GM23338 (cell line): ENCODE measurements around the gene ZNF391. TPM values are rescaled to one million over a fixed set of nuclear protein-coding genes. Genes with fewer than 3 reads are reported as not detected.

Experiments
- ATAC-seq: fragments of 200-7000 bp; cut with Tn5 transposase; 3 replicates; pipeline ENCODE4 v1.9.1; 2020
- DNase-seq: peaks from one replicate; pipeline ENCODE4 v3.0.0-alpha.2; 2015; ENCODE audit warnings: low spot score
- H2AFZ ChIP-seq: fragments of 200-600 bp; sonication (generic); 2 replicates; pipeline ENCODE4 v1.8.0; 2016; ENCODE audit warnings: antibody characterized with exemption, mild to moderate bottlenecking, moderate library complexity
- H3F3A ChIP-seq: fragments of 200-600 bp; sonication (generic); replicated peaks from 2 replicates; pipeline ENCODE4 v1.8.0; 2017; ENCODE audit warnings: antibody characterized with exemption, mixed run types, low read depth
- H3K27ac ChIP-seq: fragments of 200-600 bp; sonication (generic); 2 replicates; pipeline ENCODE4 v1.6.1; 2016; ENCODE audit warnings: low read depth
- H3K27me3 ChIP-seq: fragments of 200-600 bp; sonication (generic); 2 replicates; pipeline ENCODE4 v1.8.0; 2016; ENCODE audit warnings: mild to moderate bottlenecking, mixed run types, moderate library complexity; ENCODE audit not compliant: insufficient read depth
- H3K36me3 ChIP-seq: fragments of 200-600 bp; sonication (generic); 2 replicates; pipeline ENCODE4 v1.8.0; 2016; ENCODE audit warnings: mild to moderate bottlenecking; ENCODE audit not compliant: insufficient read depth
- H3K4me1 ChIP-seq: fragments of 200-600 bp; sonication (generic); 2 replicates; pipeline ENCODE4 v1.8.0; 2016; ENCODE audit warnings: mild to moderate bottlenecking, moderate library complexity; ENCODE audit not compliant: insufficient read depth
- H3K4me2 ChIP-seq: fragments of 200-600 bp; sonication (generic); 2 replicates; pipeline ENCODE4 v1.7.1; 2017; ENCODE audit warnings: mixed run types
- H3K4me3 ChIP-seq: fragments of 200-600 bp; sonication (generic); 2 replicates; pipeline ENCODE4 v1.6.1; 2016; ENCODE audit warnings: mixed run types
- H3K79me2 ChIP-seq: fragments of 200-600 bp; sonication (generic); replicated peaks from 2 replicates; pipeline ENCODE4 v1.8.0; 2017; ENCODE audit warnings: mild to moderate bottlenecking; ENCODE audit not compliant: insufficient read depth
- H3K9me2 ChIP-seq: fragments of 200-600 bp; sonication (generic); 2 replicates; pipeline ENCODE4 v1.8.0; 2017; ENCODE audit not compliant: insufficient read depth
- H4K20me1 ChIP-seq: fragments of 200-600 bp; sonication (generic); replicated peaks from 2 replicates; pipeline ENCODE4 v1.8.0; 2017; ENCODE audit warnings: mild to moderate bottlenecking; ENCODE audit not compliant: insufficient read depth
- H3K27ac Mint-ChIP-seq: 2 replicates; pipeline ENCODE4 v1.8.0; 2020; ENCODE audit warnings: inconsistent platforms, mild to moderate bottlenecking, moderate library complexity, mixed read lengths
- H3K27me3 Mint-ChIP-seq: 3 replicates; pipeline ENCODE4 v1.8.0; 2022; ENCODE audit warnings: low read depth, mild to moderate bottlenecking, moderate library complexity, mixed read lengths, inconsistent platforms; ENCODE audit not compliant: insufficient read depth, poor library complexity
- H3K36me3 Mint-ChIP-seq: 3 replicates; pipeline ENCODE4 v1.8.0; 2021; ENCODE audit warnings: low read depth, mild to moderate bottlenecking, inconsistent platforms, moderate library complexity, mixed read lengths
- H3K4me1 Mint-ChIP-seq: 3 replicates; pipeline ENCODE4 v1.8.0; 2020; ENCODE audit warnings: mild to moderate bottlenecking, inconsistent platforms, mixed read lengths
- H3K4me3 Mint-ChIP-seq: 3 replicates; pipeline ENCODE4 v1.8.0; 2021; ENCODE audit warnings: moderate library complexity, mild to moderate bottlenecking, inconsistent platforms, mixed read lengths
- H3K9me3 Mint-ChIP-seq: 3 replicates; pipeline ENCODE4 v1.8.0; 2020; ENCODE audit warnings: moderate library complexity, mild to moderate bottlenecking, inconsistent platforms, mixed read lengths
- CREB1 ChIP-seq: fragments of 250-450 bp; sonication (Bioruptor Pico); IDR thresholded peaks from 2 replicates; pipeline ENCODE4 v1.5.0; 2020; ENCODE audit warnings: low read depth, mild to moderate bottlenecking, moderate library complexity
- EZH2phosphoT487 ChIP-seq: fragments of 200-600 bp; sonication (generic); IDR thresholded peaks from one replicate; pipeline ENCODE4 v1.8.1; 2018; ENCODE audit warnings: antibody characterized with exemption; ENCODE audit not compliant: unreplicated experiment
- NANOG ChIP-seq: IDR thresholded peaks from 2 replicates; pipeline ENCODE4 v1.6.1; 2016; ENCODE audit warnings: antibody characterized with exemption, borderline replicate concordance
- STAT1 ChIP-seq: IDR thresholded peaks from one replicate; pipeline ENCODE4 v1.6.1; 2016; ENCODE audit warnings: antibody characterized with exemption; ENCODE audit not compliant: unreplicated experiment
- ZNF331 ChIP-seq: fragments of 250-450 bp; sonication (Bioruptor Pico); IDR thresholded peaks from 2 replicates; pipeline ENCODE4 v1.5.0; 2020; ENCODE audit warnings: low read depth, mild to moderate bottlenecking, moderate library complexity
- polyA plus RNA-seq: library from polyadenylated mRNA; unstranded; fragments of >200 nt; fragmentation: Nextera tagmentation; extraction: Ambion mirVana; gene quantifications from 2 replicates; pipeline ENCODE4 v1.2.1, GENCODE V29; 2016
- total RNA-seq: library from RNA; depleted of rRNA; stranded (reverse); fragments of >200 nt; shearing (Covaris generic); gene quantifications from 2 replicates; pipeline ENCODE4 v1.2.3, GENCODE V29; 2014
- TF ChIP-seq, protein P1 (sequence below): IDR thresholded peaks from one replicate; pipeline ENCODE4 v1.6.1; 2018; ENCODE audit warnings: antibody characterized with exemption; ENCODE audit not compliant: unreplicated experiment
- TF ChIP-seq, protein P2 (sequence below): IDR thresholded peaks from 2 replicates; pipeline ENCODE4 v1.6.1; 2016; ENCODE audit warnings: antibody characterized with exemption
- TF ChIP-seq, protein P3 (sequence below): fragments of 250-450 bp; sonication (Bioruptor Pico); IDR thresholded peaks from 2 replicates; pipeline ENCODE4 v1.5.0; 2020; ENCODE audit warnings: mild to moderate bottlenecking, moderate library complexity

Gene ZNF391
- total and polyA plus RNA-seq, 2 experiments from 2014 or later, result 11.4 to 22.5 TPM

DNA sequence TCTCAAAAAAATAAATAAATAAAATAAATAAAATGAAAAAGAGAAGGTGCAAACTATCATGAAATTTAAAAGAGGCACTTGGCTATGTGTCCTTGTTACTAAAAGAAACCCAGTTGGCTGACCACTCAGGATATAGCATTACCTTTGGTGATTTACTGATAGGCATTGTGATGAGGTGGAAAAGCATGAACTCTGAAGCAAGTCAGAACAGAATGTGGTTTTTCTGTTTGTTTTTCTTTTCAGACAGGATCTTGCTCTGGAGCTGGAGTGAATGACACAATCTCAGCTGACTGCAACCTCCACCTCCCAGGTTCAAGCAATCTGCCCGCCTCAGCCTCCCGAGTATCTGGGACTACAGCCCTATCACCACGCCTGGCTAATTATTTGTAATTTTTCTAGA, 52.4 kb downstream of the ZNF391 start:
- ATAC-seq, result no peak
- peaks cover 4% of the 10 kb centered on the region; the same call in 2 of the 3 replicates for H3K36me3 Mint-ChIP-seq
- no peak for DNase-seq

More for the DNA sequence above, 52.4 kb downstream of the ZNF391 start:
- no peak overlapping the region for H3K4me3 ChIP-seq
- no peaks in the 10 kb centered on the region for H3F3A ChIP-seq
- H3K9me2 ChIP-seq, result peaks cover 10% of the 10 kb centered on the region; the same call in 1 of the 2 replicates
- Mint-ChIP-seq H3K27me3 (peaks cover 2% of the 10 kb centered on the region), H3K4me1 (no peaks in the 10 kb centered on the region), H3K9me3 (peaks cover 15% of the 10 kb centered on the region), H3K27ac (no peak overlapping the region), H3K4me3 (no peak overlapping the region)
- no peaks in the 10 kb centered on the region; the same call in 1 of the 2 replicates for H3K36me3 ChIP-seq
- H2AFZ ChIP-seq, result no peak overlapping the region
- H4K20me1 ChIP-seq, result no peaks in the 10 kb centered on the region
- no peak overlapping the region for H3K4me2 ChIP-seq
- no peaks in the 10 kb centered on the region for H3K27me3 ChIP-seq
- no peaks in the 10 kb centered on the region for H3K79me2 ChIP-seq
- TF ChIP-seq, protein P1, sequence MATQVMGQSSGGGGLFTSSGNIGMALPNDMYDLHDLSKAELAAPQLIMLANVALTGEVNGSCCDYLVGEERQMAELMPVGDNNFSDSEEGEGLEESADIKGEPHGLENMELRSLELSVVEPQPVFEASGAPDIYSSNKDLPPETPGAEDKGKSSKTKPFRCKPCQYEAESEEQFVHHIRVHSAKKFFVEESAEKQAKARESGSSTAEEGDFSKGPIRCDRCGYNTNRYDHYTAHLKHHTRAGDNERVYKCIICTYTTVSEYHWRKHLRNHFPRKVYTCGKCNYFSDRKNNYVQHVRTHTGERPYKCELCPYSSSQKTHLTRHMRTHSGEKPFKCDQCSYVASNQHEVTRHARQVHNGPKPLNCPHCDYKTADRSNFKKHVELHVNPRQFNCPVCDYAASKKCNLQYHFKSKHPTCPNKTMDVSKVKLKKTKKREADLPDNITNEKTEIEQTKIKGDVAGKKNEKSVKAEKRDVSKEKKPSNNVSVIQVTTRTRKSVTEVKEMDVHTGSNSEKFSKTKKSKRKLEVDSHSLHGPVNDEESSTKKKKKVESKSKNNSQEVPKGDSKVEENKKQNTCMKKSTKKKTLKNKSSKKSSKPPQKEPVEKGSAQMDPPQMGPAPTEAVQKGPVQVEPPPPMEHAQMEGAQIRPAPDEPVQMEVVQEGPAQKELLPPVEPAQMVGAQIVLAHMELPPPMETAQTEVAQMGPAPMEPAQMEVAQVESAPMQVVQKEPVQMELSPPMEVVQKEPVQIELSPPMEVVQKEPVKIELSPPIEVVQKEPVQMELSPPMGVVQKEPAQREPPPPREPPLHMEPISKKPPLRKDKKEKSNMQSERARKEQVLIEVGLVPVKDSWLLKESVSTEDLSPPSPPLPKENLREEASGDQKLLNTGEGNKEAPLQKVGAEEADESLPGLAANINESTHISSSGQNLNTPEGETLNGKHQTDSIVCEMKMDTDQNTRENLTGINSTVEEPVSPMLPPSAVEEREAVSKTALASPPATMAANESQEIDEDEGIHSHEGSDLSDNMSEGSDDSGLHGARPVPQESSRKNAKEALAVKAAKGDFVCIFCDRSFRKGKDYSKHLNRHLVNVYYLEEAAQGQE, result no peak
- TF ChIP-seq CREB1 (CRISPR knock-in tag) (no peak), NANOG (no peak), EZH2phosphoT487 (no peak), STAT1 (no peak), ZNF331 (no peak)
- TF ChIP-seq, protein P2, sequence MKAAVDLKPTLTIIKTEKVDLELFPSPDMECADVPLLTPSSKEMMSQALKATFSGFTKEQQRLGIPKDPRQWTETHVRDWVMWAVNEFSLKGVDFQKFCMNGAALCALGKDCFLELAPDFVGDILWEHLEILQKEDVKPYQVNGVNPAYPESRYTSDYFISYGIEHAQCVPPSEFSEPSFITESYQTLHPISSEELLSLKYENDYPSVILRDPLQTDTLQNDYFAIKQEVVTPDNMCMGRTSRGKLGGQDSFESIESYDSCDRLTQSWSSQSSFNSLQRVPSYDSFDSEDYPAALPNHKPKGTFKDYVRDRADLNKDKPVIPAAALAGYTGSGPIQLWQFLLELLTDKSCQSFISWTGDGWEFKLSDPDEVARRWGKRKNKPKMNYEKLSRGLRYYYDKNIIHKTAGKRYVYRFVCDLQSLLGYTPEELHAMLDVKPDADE, result no peak
- TF ChIP-seq, protein P3, sequence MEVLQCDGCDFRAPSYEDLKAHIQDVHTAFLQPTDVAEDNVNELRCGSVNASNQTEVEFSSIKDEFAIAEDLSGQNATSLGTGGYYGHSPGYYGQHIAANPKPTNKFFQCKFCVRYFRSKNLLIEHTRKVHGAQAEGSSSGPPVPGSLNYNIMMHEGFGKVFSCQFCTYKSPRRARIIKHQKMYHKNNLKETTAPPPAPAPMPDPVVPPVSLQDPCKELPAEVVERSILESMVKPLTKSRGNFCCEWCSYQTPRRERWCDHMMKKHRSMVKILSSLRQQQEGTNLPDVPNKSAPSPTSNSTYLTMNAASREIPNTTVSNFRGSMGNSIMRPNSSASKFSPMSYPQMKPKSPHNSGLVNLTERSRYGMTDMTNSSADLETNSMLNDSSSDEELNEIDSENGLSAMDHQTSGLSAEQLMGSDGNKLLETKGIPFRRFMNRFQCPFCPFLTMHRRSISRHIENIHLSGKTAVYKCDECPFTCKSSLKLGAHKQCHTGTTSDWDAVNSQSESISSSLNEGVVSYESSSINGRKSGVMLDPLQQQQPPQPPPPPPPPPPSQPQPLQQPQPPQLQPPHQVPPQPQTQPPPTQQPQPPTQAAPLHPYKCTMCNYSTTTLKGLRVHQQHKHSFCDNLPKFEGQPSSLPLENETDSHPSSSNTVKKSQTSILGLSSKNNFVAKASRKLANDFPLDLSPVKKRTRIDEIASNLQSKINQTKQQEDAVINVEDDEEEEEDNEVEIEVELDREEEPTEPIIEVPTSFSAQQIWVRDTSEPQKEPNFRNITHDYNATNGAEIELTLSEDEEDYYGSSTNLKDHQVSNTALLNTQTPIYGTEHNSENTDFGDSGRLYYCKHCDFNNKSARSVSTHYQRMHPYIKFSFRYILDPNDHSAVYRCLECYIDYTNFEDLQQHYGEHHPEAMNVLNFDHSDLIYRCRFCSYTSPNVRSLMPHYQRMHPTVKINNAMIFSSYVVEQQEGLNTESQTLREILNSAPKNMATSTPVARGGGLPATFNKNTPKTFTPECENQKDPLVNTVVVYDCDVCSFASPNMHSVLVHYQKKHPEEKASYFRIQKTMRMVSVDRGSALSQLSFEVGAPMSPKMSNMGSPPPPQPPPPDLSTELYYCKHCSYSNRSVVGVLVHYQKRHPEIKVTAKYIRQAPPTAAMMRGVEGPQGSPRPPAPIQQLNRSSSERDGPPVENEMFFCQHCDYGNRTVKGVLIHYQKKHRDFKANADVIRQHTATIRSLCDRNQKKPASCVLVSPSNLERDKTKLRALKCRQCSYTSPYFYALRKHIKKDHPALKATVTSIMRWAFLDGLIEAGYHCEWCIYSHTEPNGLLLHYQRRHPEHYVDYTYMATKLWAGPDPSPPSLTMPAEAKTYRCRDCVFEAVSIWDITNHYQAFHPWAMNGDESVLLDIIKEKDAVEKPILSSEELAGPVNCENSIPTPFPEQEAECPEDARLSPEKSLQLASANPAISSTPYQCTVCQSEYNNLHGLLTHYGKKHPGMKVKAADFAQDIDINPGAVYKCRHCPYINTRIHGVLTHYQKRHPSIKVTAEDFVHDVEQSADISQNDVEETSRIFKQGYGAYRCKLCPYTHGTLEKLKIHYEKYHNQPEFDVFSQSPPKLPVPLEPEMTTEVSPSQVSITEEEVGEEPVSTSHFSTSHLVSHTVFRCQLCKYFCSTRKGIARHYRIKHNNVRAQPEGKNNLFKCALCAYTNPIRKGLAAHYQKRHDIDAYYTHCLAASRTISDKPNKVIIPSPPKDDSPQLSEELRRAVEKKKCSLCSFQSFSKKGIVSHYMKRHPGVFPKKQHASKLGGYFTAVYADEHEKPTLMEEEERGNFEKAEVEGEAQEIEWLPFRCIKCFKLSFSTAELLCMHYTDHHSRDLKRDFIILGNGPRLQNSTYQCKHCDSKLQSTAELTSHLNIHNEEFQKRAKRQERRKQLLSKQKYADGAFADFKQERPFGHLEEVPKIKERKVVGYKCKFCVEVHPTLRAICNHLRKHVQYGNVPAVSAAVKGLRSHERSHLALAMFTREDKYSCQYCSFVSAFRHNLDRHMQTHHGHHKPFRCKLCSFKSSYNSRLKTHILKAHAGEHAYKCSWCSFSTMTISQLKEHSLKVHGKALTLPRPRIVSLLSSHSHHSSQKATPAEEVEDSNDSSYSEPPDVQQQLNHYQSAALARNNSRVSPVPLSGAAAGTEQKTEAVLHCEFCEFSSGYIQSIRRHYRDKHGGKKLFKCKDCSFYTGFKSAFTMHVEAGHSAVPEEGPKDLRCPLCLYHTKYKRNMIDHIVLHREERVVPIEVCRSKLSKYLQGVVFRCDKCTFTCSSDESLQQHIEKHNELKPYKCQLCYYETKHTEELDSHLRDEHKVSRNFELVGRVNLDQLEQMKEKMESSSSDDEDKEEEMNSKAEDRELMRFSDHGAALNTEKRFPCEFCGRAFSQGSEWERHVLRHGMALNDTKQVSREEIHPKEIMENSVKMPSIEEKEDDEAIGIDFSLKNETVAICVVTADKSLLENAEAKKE, result no peak
- no peaks in the 10 kb centered on the region for H3K4me1 ChIP-seq
- no peak overlapping the region for H3K27ac ChIP-seq
